GM10248 (cell line): ENCODE measurements around the gene CYP4V2.

Experiments
- CTCF ChIA-PET: fragments of 300-600 bp; sonication (Branson Sonifier 250); formaldehyde crosslinking; extraction: SDS; loops from one replicate; lab custom pipeline; 2021; ENCODE audit warnings: antibody characterized with exemption; lab: Yijun Ruan, JAX
- POLR2A ChIA-PET: fragments of 350-650 bp; sonication (Branson Sonifier 250); formaldehyde crosslinking; extraction: SDS; loops from one replicate; lab custom pipeline; 2020; ENCODE audit warnings: antibody characterized with exemption; lab: Yijun Ruan, JAX
- DNase-seq: peaks from one replicate; pipeline ENCODE4 v3.0.0; 2012; ENCODE audit errors: extremely low spot score
- CTCF ChIP-seq: IDR thresholded peaks from 2 replicates; pipeline ENCODE4 v1.5.1; 2012; ENCODE audit warnings: mild to moderate bottlenecking, low read depth; ENCODE audit errors: extremely low read depth, missing control alignments, control extremely low read depth

The CYP4V2 gene

GRCh38 chr4:186203406-186203805 is 12.0 kb downstream of the CYP4V2 start:
- DNase-seq = no peak
- ChIA-PET POLR2A (no interaction called here), CTCF (interaction anchor here (1.3 kb wide), 1 partner anchor 12 kb away, joined by 5 read pairs; the partner anchor contains the start of gene CYP4V2)
- no peak for TF ChIP-seq CTCF

- CTCF ChIA-PET = interaction anchor here (1.3 to 1.8 kb wide), 2 partner anchors 12 to 13 kb away, joined by 5 to 7 read pairs; partner anchors contain the start of gene CYP4V2
- POLR2A ChIA-PET = no interaction called here
- no peak for TF ChIP-seq CTCF
- DNase-seq = no peak
These were observed 12.8 kb downstream of the CYP4V2 start for GRCh38 chr4:186204103-186204559.

GRCh38 chr4:186204686-186205085 is 13.3 kb downstream of the CYP4V2 start:
- no peak for DNase-seq
- TF ChIP-seq CTCF = no peak
- ChIA-PET POLR2A (no interaction called here), CTCF (interaction anchor here (1.8 kb wide), 1 partner anchor 13 kb away, joined by 7 read pairs; the partner anchor contains the start of gene CYP4V2)

GRCh38 chr4:186205156-186205555 is 13.8 kb downstream of the CYP4V2 start:
- no peak for TF ChIP-seq CTCF
- no peak for DNase-seq
- ChIA-PET CTCF (interaction anchor here (1.8 kb wide), 1 partner anchor 13 kb away, joined by 7 read pairs; the partner anchor contains the start of gene CYP4V2), POLR2A (no interaction called here)

GRCh38 chr4:186216465-186217024 is 25.2 kb downstream of the CYP4V2 start:
- TF ChIP-seq CTCF = no peak
- no peak for DNase-seq
- ChIA-PET CTCF (no interaction called here), POLR2A (no interaction called here)

- TF ChIP-seq CTCF = no peak
- POLR2A ChIA-PET = no interaction called here
- no peak for DNase-seq
- CTCF ChIA-PET = no interaction called here
These were observed 26.4 kb downstream of the CYP4V2 start for GRCh38 chr4:186217733-186218293.
